GM10248 (cell line): Measurements from ENCODE around the gene JMJD1C.

Source experiments
- CTCF ChIA-PET: fragments of 300-600 bp; sonication (Branson Sonifier 250); formaldehyde crosslinking; extraction: SDS; loops from one replicate; lab custom pipeline; 2021; ENCODE audit warnings: antibody characterized with exemption; lab: Yijun Ruan, JAX
- POLR2A ChIA-PET: fragments of 350-650 bp; sonication (Branson Sonifier 250); formaldehyde crosslinking; extraction: SDS; loops from one replicate; lab custom pipeline; 2020; ENCODE audit warnings: antibody characterized with exemption; lab: Yijun Ruan, JAX
- DNase-seq: peaks from one replicate; pipeline ENCODE4 v3.0.0; 2012; ENCODE audit errors: extremely low spot score
- TF ChIP-seq, protein P1 (sequence below): IDR thresholded peaks from 2 replicates; pipeline ENCODE4 v1.5.1; 2012; ENCODE audit warnings: mild to moderate bottlenecking, low read depth; ENCODE audit errors: extremely low read depth, missing control alignments, control extremely low read depth

Gene JMJD1C

DNA sequence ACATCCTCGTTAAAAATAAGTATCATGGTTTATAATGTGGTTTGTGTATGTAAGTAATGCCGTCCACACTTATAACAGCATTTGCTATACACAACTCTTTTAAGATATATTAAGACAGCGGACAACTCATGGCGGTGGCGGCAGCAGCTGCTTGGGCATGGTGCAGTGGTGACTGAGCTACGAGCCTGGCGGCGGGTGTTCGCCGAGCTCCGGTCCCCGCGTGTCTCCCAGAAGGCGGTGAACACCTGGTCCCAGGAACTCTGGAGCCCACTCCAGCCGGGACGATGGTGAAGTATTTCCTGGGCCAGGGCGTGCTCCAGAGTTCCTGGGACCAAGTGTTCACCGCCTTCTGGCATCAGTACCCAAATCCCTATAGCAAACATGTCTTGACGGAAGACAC lies 38.8 kb downstream of the JMJD1C start:
- ChIA-PET CTCF (no interaction called here), POLR2A (no interaction called here)
- TF ChIP-seq, protein P1, sequence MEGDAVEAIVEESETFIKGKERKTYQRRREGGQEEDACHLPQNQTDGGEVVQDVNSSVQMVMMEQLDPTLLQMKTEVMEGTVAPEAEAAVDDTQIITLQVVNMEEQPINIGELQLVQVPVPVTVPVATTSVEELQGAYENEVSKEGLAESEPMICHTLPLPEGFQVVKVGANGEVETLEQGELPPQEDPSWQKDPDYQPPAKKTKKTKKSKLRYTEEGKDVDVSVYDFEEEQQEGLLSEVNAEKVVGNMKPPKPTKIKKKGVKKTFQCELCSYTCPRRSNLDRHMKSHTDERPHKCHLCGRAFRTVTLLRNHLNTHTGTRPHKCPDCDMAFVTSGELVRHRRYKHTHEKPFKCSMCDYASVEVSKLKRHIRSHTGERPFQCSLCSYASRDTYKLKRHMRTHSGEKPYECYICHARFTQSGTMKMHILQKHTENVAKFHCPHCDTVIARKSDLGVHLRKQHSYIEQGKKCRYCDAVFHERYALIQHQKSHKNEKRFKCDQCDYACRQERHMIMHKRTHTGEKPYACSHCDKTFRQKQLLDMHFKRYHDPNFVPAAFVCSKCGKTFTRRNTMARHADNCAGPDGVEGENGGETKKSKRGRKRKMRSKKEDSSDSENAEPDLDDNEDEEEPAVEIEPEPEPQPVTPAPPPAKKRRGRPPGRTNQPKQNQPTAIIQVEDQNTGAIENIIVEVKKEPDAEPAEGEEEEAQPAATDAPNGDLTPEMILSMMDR, result no peak
- DNase-seq, result no peak

DNA sequence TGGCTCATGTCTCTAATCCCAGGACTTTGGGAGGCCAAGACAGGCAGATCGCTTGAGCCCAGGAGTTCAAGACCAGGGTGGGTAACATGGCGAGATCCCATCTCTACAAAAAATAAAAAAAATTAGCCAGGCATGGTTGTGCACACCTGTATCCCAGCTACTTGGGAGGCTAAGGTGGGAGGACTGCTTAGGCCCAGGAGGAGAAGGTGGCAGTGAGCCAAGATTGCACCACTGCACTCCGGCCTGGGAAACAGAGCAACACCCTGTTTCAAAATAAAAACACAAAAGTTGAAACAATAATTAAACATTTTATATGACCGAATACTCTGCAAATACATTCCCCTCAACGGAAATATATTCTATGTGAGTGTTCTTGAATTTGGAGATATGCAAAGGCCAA lies 40.3 kb downstream of the JMJD1C start:
- DNase-seq, result no peak
- TF ChIP-seq, protein P1, result no peak
- ChIA-PET CTCF (interaction anchor here (1.2 kb wide), 1 partner anchor 294 kb away, joined by 4 read pairs; no protein-coding TSS in a partner anchor), POLR2A (no interaction called here)

DNA sequence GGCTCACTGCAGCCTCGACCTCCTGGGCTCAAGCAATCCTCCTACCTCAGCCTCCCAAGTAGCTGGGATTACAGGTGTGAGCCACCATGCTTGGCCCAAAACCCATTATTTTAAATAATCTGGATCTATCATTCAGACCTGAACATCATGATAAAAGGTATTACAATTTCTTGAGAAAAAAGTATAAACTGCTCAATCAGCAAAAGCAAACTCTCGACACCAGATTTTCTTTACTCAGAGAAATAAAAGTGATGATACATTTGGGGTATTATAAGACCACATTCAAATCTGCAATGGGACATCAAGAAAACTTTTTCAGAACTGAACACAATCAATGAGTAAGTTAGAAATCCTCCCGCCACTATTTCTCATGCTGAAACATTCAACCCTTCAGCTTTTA lies 41.2 kb downstream of the JMJD1C start:
- POLR2A ChIA-PET, result no interaction called here
- TF ChIP-seq, protein P1, result no peak
- CTCF ChIA-PET, result interaction anchor here (1.2 kb wide), 1 partner anchor 295 kb away, joined by 4 read pairs; no protein-coding TSS in a partner anchor
- DNase-seq, result no peak

DNA sequence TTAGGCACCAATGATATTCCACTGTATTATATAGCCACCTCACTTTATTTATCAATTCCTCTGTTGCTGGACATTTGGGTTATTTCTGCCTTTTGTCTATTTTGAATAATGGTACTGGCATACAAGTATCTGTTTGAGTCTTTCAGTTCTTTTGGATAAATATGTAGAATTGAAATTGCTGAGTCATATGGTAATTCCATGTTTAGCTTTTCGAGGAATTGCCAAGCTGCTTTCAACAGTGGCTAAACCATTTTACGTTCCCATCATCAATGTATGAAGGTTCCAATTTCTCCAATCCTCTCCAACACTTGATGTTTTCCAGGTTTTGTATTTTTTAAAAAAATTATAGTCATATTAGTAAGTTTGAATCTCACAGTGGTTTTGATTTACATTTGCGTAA lies 42.3 kb downstream of the JMJD1C start:
- POLR2A ChIA-PET, result no interaction called here
- CTCF ChIA-PET, result no interaction called here
- no peak for DNase-seq
- TF ChIP-seq, protein P1, result no peak

DNA sequence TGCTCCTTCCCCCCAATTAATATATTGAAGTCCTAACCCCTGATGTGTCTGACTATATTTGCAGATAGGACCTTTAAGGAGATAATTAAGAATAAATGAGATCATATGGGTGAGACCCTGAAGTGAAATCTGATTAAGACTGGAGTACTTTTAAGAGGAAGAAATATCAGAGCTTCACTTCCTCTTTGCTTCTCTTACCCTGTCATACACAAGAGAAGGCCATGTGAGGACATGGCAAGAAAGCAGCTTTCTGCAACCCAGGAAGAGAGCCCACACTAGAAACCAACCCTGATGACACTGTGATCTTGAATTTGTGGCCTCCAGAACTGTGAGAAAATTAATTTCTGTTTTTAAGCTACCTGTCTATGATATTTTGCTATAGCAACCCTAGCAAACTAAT lies 44.2 kb downstream of the JMJD1C start:
- ChIA-PET CTCF (interaction anchor here (1.2 kb wide), 1 partner anchor 10 kb away, joined by 3 read pairs; no protein-coding TSS in a partner anchor), POLR2A (no interaction called here)

DNA sequence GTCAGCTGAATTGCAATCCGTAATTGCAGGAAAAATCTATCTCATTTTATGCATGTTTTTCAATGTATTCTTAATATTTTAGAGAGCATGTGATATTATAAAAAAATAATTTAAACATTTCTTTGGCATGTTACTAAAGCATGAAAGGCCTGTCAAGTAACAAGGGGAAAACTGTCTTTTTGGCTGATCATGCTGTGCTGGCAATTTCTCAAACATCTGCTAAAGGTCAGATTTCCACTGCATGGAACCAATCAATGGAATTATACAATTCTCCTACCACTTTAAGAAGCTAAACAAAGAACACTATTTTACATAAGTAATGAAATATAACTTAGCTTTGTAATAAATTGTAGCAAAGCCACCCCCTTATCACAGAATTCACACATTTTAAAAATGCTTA lies 49.4 kb downstream of the JMJD1C start:
- DNase-seq, result no peak
- ChIA-PET CTCF (no interaction called here), POLR2A (no interaction called here)
- TF ChIP-seq, protein P1, result no peak

More for the DNA sequence above, 44.2 kb downstream of the JMJD1C start:
- TF ChIP-seq, protein P1, result no peak
- DNase-seq, result peak; percentile 61
